Bronchial epithelial cell (primary cell): ENCODE results near the gene STXBP2. TPM values are rescaled to one million over a fixed set of nuclear protein-coding genes. Genes with fewer than 3 reads are reported as not detected.

Source experiments
- DNase-seq: peaks from one replicate; pipeline ENCODE4 v3.0.0-alpha.2; 2010; ENCODE audit warnings: low read depth
- FAIRE-seq: peaks from 2 replicates; lab custom pipeline; 2011; peaks lifted over from hg19 to GRCh38; lab: Jason Lieb, UNC
- H3K27me3 ChIP-seq: 2 replicates; pipeline ENCODE4 v1.5.1; 2011; ENCODE audit warnings: low read length; ENCODE audit not compliant: control insufficient read depth, insufficient read depth
- H3K36me3 ChIP-seq: 2 replicates; pipeline ENCODE4 v1.5.1; 2011; ENCODE audit warnings: low read length; ENCODE audit not compliant: control insufficient read depth, insufficient read depth
- H3K4me3 ChIP-seq: 2 replicates; pipeline ENCODE4 v1.5.1; 2011; ENCODE audit warnings: mild to moderate bottlenecking, low read depth, low read length, control low read depth
- total RNA-seq: library from RNA; depleted of rRNA; stranded (reverse); fragments of >200 nt; gene quantifications from 2 replicates; pipeline ENCODE4 v1.2.1, GENCODE V29; 2014
- TF ChIP-seq, protein P1 (sequence below): IDR thresholded peaks from 2 replicates; pipeline ENCODE4 v1.5.1; 2011; ENCODE audit warnings: mild to moderate bottlenecking, moderate library complexity, low read length, control low read depth, inconsistent platforms; ENCODE audit not compliant: insufficient read depth, severe bottlenecking

The STXBP2 gene
- total RNA-seq, 1 donor from 2014 or later = 47.9 TPM

DNA sequence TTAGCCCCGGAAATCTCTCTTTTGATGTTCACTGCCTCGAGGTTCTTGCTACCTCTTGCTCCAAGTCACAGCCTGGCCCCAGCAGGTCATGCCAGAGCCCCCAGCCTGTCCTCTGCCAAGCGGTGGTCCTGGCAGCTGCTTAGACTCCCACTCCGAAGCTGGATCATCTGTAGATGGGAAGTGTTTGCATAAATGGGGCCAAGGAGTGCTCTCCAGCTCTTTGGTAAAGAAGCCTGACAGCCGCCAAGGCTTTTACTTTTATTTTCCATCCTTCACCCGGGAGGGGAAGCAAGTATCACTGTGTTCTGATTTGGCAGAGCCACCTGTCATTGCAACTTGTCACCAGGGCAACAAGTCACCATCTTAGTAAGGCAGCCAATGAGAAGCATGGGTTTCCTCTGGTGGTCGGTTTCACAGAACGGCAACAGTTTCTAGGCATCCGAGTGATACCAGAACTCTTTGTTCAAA, 21.3 kb downstream of the STXBP2 start:
- DNase-seq (no peak), FAIRE-seq (no peak)
- Histone ChIP-seq H3K4me3 (no peak overlapping the region), H3K27me3 (peaks cover 2% of the 10 kb centered on the region), H3K36me3 (no peaks in the 10 kb centered on the region)
- TF ChIP-seq, protein P1, sequence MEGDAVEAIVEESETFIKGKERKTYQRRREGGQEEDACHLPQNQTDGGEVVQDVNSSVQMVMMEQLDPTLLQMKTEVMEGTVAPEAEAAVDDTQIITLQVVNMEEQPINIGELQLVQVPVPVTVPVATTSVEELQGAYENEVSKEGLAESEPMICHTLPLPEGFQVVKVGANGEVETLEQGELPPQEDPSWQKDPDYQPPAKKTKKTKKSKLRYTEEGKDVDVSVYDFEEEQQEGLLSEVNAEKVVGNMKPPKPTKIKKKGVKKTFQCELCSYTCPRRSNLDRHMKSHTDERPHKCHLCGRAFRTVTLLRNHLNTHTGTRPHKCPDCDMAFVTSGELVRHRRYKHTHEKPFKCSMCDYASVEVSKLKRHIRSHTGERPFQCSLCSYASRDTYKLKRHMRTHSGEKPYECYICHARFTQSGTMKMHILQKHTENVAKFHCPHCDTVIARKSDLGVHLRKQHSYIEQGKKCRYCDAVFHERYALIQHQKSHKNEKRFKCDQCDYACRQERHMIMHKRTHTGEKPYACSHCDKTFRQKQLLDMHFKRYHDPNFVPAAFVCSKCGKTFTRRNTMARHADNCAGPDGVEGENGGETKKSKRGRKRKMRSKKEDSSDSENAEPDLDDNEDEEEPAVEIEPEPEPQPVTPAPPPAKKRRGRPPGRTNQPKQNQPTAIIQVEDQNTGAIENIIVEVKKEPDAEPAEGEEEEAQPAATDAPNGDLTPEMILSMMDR = no peak

DNA sequence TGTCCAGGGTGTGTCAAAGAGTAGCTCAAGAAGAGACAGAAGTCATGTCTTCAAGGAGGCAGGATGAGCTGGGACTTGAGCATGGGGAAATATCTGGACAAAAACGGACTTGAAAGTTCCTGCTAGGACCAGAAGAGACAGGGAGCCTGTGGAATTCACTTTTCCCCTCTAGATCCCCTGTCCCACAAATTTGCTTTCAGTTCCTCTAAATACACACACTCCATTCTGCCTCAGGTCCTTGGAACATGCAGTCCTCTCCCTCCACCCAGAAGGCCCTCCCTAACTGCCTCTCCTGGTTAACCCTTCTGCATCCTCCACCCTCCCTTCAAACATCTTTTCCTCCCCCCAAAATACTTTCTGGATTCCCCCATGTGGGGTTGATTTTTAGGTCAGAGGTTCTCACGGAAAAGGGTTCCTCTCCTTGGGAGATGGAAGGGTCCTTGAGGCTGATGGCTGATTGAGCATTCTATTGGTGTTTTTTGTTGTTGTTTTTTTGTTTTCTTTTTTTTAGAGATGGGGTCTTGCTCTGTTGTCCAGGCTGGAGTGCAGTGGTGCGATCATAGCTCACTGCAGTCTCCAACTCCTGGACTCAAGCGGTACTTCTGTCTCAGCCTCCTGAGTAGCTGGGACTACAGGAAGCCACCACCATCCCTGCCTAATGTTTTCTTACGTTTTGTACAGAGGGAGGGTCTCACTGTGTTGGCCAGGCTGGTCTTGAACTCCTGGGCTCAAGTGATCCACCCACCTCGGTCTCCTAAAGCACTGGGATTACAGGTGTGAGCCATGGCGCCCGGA, 25.0 kb downstream of the STXBP2 start:
- no peaks in the 10 kb centered on the region for H3K36me3 ChIP-seq
- no peak overlapping the region for H3K4me3 ChIP-seq
- no peaks in the 10 kb centered on the region for H3K27me3 ChIP-seq
- DNase-seq = no peak
- TF ChIP-seq, protein P1 = no peak
- FAIRE-seq = no peak

DNA sequence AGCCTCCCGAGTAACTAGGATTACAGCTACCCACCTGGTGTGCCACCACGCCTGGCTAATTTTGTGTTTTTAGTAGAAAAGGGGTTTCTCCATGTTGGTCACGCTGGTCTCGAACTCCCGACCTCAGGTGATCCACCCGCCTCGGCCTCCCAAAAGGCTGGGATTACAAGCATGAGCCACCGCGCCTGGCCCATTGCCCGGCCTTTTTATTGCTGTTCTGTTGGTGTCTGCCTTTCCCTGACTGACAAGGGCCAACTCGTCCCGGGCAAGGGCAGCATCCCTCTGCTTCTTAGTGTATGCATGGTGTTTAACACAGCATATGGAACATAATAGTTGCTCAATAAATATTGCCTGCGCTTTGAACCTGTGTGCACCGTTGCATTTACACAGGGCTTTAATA, 25.7 kb downstream of the STXBP2 start:
- no peaks in the 10 kb centered on the region for H3K27me3 ChIP-seq
- H3K36me3 ChIP-seq = no peaks in the 10 kb centered on the region
- FAIRE-seq (no peak), DNase-seq (no peak)
- H3K4me3 ChIP-seq = no peak overlapping the region
- TF ChIP-seq, protein P1 = no peak

DNA sequence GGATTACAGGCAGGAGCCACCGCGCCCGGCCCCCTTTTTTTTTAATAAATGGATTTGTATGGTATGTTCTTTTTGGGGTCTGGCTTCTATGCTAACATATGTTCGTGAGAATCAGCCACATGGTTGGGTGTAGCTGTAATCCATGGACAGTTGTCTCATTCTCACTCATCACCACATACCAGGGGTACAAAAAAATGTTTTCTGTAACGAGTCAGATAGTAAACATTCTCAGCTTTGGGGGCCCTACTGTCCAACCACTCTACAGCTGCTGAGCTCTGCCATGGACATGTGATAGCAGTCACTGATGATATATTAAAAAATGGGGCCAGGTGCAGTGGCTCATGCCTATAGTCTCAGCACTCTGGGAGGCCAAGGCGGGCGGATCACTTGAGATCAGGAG, 26.8 kb downstream of the STXBP2 start:
- TF ChIP-seq, protein P1 = no peak
- Histone ChIP-seq H3K27me3 (no peaks in the 10 kb centered on the region), H3K4me3 (no peak overlapping the region), H3K36me3 (no peaks in the 10 kb centered on the region)
- FAIRE-seq = no peak
- no peak for DNase-seq

DNA sequence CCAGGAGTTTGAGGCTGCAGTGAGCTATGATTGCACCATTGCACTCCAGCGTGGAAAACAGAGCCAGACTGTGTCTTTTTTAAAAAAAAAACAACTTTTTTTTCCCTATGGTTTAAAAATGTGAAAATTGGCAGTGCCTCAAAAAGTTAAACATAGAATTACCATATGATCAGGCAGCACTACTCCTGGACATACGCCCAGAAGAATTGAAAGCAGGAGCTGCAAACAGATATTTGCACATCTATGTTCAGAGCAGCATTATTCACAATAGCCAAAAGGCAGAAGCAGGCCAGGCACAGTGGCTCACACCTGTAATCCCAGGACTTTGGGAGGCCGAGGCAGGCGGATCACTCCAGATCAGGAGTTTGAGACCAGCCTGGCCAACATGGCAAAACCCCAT, 28.2 kb downstream of the STXBP2 start:
- no peaks in the 10 kb centered on the region for H3K36me3 ChIP-seq
- H3K4me3 ChIP-seq = no peak overlapping the region
- no peak for DNase-seq
- peaks cover 4% of the 10 kb centered on the region for H3K27me3 ChIP-seq
- FAIRE-seq = no peak
- TF ChIP-seq, protein P1 = no peak
